GM13976 (cell line): ENCODE measurements around the gene PTPRR.

Experiments
- DNase-seq: peaks from one replicate; pipeline ENCODE4 v3.0.0; 2012; ENCODE audit warnings: low spot score
- in situ Hi-C: fragments of 300-500 bp; cut with MboI; formaldehyde crosslinking; loops from one replicate; pipeline ENCODE4 v1.12.0; 2022; ENCODE audit warnings: low sequenced_read_pairs, mixed read lengths, inconsistent platforms; ENCODE audit not compliant: unreplicated experiment
- TF ChIP-seq, protein P1 (sequence below): IDR thresholded peaks from 2 replicates; pipeline ENCODE4 v1.5.1; 2012; ENCODE audit warnings: borderline replicate concordance, mild to moderate bottlenecking; ENCODE audit not compliant: insufficient read depth; ENCODE audit errors: extremely low read depth, missing control alignments, control extremely low read depth

The PTPRR gene

DNA sequence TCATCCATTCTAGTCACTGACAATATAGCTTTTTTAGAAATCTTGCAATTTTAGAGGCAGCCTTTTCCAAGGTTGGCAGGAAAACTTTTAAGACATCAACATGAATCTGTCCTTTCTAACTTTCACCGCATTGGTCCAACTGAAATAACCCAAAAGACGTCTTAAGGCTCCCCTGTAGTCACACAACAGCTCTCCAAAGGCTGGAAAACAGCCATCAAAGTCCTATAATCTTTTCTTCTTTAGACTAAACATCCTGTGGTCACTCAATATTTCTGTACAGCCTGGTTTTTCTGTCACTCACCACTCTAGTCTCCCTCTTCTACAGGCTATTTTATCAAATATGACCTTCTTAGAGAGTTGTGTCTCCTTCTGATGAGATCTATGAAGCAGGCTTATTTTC is 278.8 kb downstream of the PTPRR start:
- TF ChIP-seq, protein P1, sequence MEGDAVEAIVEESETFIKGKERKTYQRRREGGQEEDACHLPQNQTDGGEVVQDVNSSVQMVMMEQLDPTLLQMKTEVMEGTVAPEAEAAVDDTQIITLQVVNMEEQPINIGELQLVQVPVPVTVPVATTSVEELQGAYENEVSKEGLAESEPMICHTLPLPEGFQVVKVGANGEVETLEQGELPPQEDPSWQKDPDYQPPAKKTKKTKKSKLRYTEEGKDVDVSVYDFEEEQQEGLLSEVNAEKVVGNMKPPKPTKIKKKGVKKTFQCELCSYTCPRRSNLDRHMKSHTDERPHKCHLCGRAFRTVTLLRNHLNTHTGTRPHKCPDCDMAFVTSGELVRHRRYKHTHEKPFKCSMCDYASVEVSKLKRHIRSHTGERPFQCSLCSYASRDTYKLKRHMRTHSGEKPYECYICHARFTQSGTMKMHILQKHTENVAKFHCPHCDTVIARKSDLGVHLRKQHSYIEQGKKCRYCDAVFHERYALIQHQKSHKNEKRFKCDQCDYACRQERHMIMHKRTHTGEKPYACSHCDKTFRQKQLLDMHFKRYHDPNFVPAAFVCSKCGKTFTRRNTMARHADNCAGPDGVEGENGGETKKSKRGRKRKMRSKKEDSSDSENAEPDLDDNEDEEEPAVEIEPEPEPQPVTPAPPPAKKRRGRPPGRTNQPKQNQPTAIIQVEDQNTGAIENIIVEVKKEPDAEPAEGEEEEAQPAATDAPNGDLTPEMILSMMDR, result no peak
- in situ Hi-C loops, result no loop called here

DNA sequence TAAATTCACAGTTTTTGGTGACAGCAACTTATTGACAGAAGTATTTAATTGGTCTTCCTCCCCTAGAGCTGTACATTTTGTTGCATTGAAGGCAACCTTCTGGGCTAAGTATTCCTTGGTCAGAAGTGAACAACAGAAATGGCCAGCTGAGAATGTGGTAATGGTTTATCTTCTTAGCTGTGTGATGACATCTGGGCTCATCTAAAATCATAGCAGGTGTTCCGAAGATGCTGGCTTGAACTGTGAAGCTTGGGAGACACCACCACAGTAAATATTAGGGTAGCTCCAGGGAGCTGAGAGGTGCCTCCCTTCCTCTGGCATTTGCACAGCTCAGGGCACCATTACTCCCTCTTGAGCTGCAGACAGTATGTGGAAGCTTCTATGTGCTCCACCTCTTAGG is 279.6 kb downstream of the PTPRR start:
- DNase-seq, result no peak
- TF ChIP-seq, protein P1, result no peak
- in situ Hi-C loops, result no loop called here

More for the DNA sequence above, 278.8 kb downstream of the PTPRR start:
- DNase-seq, result no peak

GRCh38 chr12:70639535-70639934 is 281.0 kb downstream of the PTPRR start:
- no peak for DNase-seq
- TF ChIP-seq, protein P1, result no peak

GRCh38 chr12:70638639-70639360 is 281.7 kb downstream of the PTPRR start:
- DNase-seq, result no peak
- TF ChIP-seq, protein P1, result no peak
- in situ Hi-C loops, result no loop called here

More at GRCh38 chr12:70639535-70639934, 281.0 kb downstream of the PTPRR start:
- in situ Hi-C loops, result no loop called here

GRCh38 chr12:70637303-70638085 is 283.0 kb downstream of the PTPRR start, which contains the start of gene PTPRB:
TSS of gene PTPRB (minus strand) at chr12:70637429. CDS start at chr12:70637395, 34 bp downstream.
- in situ Hi-C loops, result no loop called here
- no peak for DNase-seq
- TF ChIP-seq, protein P1, result no peak

DNA sequence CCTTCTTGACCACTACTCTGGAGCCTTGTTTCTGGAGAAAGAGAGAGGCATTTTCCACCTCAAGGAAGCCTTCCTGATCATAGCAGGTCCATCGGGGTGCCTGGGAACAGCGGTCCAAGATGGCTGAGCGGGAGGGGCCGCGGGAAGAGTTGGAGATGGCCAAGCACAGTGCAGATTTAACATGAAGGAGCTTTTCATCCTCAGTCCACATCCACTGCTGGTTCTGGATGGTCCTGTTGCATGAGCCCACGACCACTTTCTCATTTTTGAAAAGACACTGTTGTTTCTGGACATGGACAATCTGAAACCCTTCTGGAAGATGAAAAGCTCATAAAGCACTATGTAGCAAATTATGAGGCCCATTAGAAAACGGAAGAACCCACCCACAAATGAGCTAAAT is 284.8 kb downstream of the PTPRR start:
- in situ Hi-C loops, result no loop called here
- TF ChIP-seq, protein P1, result no peak
- no peak for DNase-seq
